Measurements from ENCODE around the gene USP54. TPM values are rescaled to one million over a fixed set of nuclear protein-coding genes. Genes with fewer than 3 reads are reported as not detected.

Gene USP54
- polyA plus RNA-seq, 1 donor from 2014 or later: 12.7 TPM

GRCh38 chr10:73635781-73636180 lies 44.6 kb upstream of the USP54 start:
- Histone ChIP-seq H3K4me2 (ENCODE audit: low read length) (no peak overlapping the region), H3K79me2 (replicated peaks; ENCODE audit: insufficient read depth, low read length) (no peaks in the 10 kb centered on the region), H2AFZ (ENCODE audit: low read depth, low read length) (no peak overlapping the region), H3K9me3 (ENCODE audit: low read length) (no peaks in the 10 kb centered on the region), H4K20me1 (ENCODE audit: insufficient read depth) (no peaks in the 10 kb centered on the region), H3K4me3 (ENCODE audit: low read length) (no peak overlapping the region), H3K9me2 (ENCODE audit: insufficient read depth, low read length) (no peaks in the 10 kb centered on the region), H3K27me3 (ENCODE audit: insufficient read depth, low read depth, low read length) (no peaks in the 10 kb centered on the region), H3K9ac (ENCODE audit: low read length) (no peak overlapping the region), H3F3A (ENCODE audit: insufficient read depth, low read length, poor library complexity, severe bottlenecking) (no peaks in the 10 kb centered on the region), H3K36me3 (ENCODE audit: insufficient read depth, low read length) (no peaks in the 10 kb centered on the region), H3K27ac (ENCODE audit: low read length) (no peak overlapping the region)
- TF ChIP-seq REST (IDR thresholded peaks at IDR 0.05; ENCODE audit: borderline replicate concordance) (no peak), TAF1 (IDR thresholded peaks at IDR 0.05; ENCODE audit: low read depth) (no peak), MXI1 (conservative IDR thresholded peaks at IDR 0.05; ENCODE audit: poor library complexity, severe bottlenecking) (no peak), SMC3 (conservative IDR thresholded peaks at IDR 0.05; ENCODE audit: poor library complexity) (no peak), CTCF (IDR thresholded peaks at IDR 0.05; ENCODE audit: poor library complexity, severe bottlenecking) (no peak), EZH2 (IDR thresholded peaks at IDR 0.05; ENCODE audit: borderline replicate concordance, insufficient read depth, low read length, poor library complexity, severe bottlenecking) (no peak), RAD21 (conservative IDR thresholded peaks at IDR 0.05) (no peak), POLR2AphosphoS5 (IDR thresholded peaks at IDR 0.05) (no peak), EP300 (conservative IDR thresholded peaks at IDR 0.05; ENCODE audit: poor library complexity, severe bottlenecking) (no peak)

- no peaks in the 10 kb centered on the region for H3K9me3 ChIP-seq (ENCODE audit: low read length)
- no peak overlapping the region for H3K4me2 ChIP-seq (ENCODE audit: low read length)
- no peak overlapping the region for H3K4me3 ChIP-seq (ENCODE audit: low read length)
- no peak for TF ChIP-seq POLR2AphosphoS5 (IDR thresholded peaks at IDR 0.05)
- no peak for TF ChIP-seq EZH2 (IDR thresholded peaks at IDR 0.05; ENCODE audit: borderline replicate concordance, insufficient read depth, low read length, poor library complexity, severe bottlenecking)
- TF ChIP-seq EP300 (conservative IDR thresholded peaks at IDR 0.05; ENCODE audit: poor library complexity, severe bottlenecking): no peak
- TF ChIP-seq RAD21 (conservative IDR thresholded peaks at IDR 0.05): no peak
- TF ChIP-seq SMC3 (conservative IDR thresholded peaks at IDR 0.05; ENCODE audit: poor library complexity): no peak
- TF ChIP-seq TAF1 (IDR thresholded peaks at IDR 0.05; ENCODE audit: low read depth): no peak
- no peak for TF ChIP-seq REST (IDR thresholded peaks at IDR 0.05; ENCODE audit: borderline replicate concordance)
- TF ChIP-seq MXI1 (conservative IDR thresholded peaks at IDR 0.05; ENCODE audit: poor library complexity, severe bottlenecking): no peak
- no peak for TF ChIP-seq CTCF (IDR thresholded peaks at IDR 0.05; ENCODE audit: poor library complexity, severe bottlenecking)
- no peaks in the 10 kb centered on the region for H3K36me3 ChIP-seq (ENCODE audit: insufficient read depth, low read length)
- no peak overlapping the region for H3K27ac ChIP-seq (ENCODE audit: low read length)
- no peaks in the 10 kb centered on the region for H4K20me1 ChIP-seq (ENCODE audit: insufficient read depth)
- H2AFZ ChIP-seq (ENCODE audit: low read depth, low read length): no peak overlapping the region
- no peaks in the 10 kb centered on the region for H3F3A ChIP-seq (ENCODE audit: insufficient read depth, low read length, poor library complexity, severe bottlenecking)
- no peaks in the 10 kb centered on the region for H3K79me2 ChIP-seq (replicated peaks; ENCODE audit: insufficient read depth, low read length)
- no peaks in the 10 kb centered on the region for H3K9me2 ChIP-seq (ENCODE audit: insufficient read depth, low read length)
- no peak overlapping the region for H3K9ac ChIP-seq (ENCODE audit: low read length)
- no peaks in the 10 kb centered on the region for H3K27me3 ChIP-seq (ENCODE audit: insufficient read depth, low read depth, low read length)
Observed at GRCh38 chr10:73634421-73634820, 43.3 kb upstream of the USP54 start.

Data from neural cell (in vitro differentiated cells).